Gastrocnemius medialis (tissue), 4 donors: ENCODE measurements around the gene MAB21L1. TPM values are rescaled to one million over a fixed set of nuclear protein-coding genes. Genes with fewer than 3 reads are reported as not detected.

ENCODE experiments used
- ATAC-seq, 2 donors: fragments of 150-250 bp; one replicate each; pipeline ENCODE4 v1.9.1; 2016
- DNase-seq, 2 donors: peaks; one replicate each; pipeline ENCODE4 v3.0.0-alpha.2; 2019
- H3K27ac ChIP-seq, 4 donors: fragments of 200-600 bp; sonication (generic); 1 replicate in 1 of 4; 2 replicates in 3 of 4; pipeline ENCODE4 v1.5.1; 2016 to 2018; ENCODE audit warnings: mild to moderate bottlenecking in 2 of 4, moderate library complexity in 1 of 4
- H3K27me3 ChIP-seq, 3 donors: fragments of 200-600 bp; sonication (generic) in 2 of 3; 1 replicate in 1 of 3; 2 replicates in 2 of 3; pipeline versions ENCODE4 v1.5.1 to v1.6.0; 2016 to 2019; ENCODE audit warnings: mild to moderate bottlenecking in 1 of 3, moderate library complexity in 1 of 3
- H3K36me3 ChIP-seq, 2 donors: fragments of 200-600 bp; sonication (generic) in 1 of 2; one replicate each; pipeline ENCODE4 v1.5.1; 2017 to 2018
- H3K4me1 ChIP-seq, 2 donors: fragments of 200-600 bp; sonication (generic) in 1 of 2; one replicate each; pipeline ENCODE4 v1.5.1; 2016 to 2017; ENCODE audit warnings: mild to moderate bottlenecking in 2 of 2
- H3K4me3 ChIP-seq, 4 donors: fragments of 200-600 bp; sonication (generic) in 3 of 4; 1 replicate in 1 of 4; 2 replicates in 3 of 4; pipeline ENCODE4 v1.5.1; 2016 to 2019; ENCODE audit warnings: mild to moderate bottlenecking in 2 of 4
- H3K9me3 ChIP-seq, 3 donors: fragments of 200-600 bp; sonication (generic) in 2 of 3; 1 replicate in 1 of 3; 2 replicates in 2 of 3; pipeline ENCODE4 v1.5.1; 2016 to 2019
- POLR2A ChIP-seq, 2 donors: fragments of 450-650 bp; IDR thresholded peaks; one replicate each; pipeline ENCODE4 v1.6.1; 2017; ENCODE audit warnings: antibody characterized with exemption in 2 of 2, mild to moderate bottlenecking in 2 of 2, moderate library complexity in 2 of 2
- in situ Hi-C, 4 donors: fragments of 200-750 bp; cut with MboI; loops; one replicate each; pipeline versions ENCODE4 v1.15.0 to v1.8.0; 2017; ENCODE audit warnings: low sequenced_read_pairs in 4 of 4
- intact Hi-C: fragments of 100-400 bp; cut with DNase I; formaldehyde crosslinking; loops from one replicate; pipeline ENCODE4 v1.15.1; 2023; ENCODE audit warnings: low total_unique reads
- total RNA-seq, 4 donors: library from RNA; depleted of rRNA; stranded (reverse); fragments of >200 nt; gene quantifications; one replicate each; pipeline versions ENCODE4 v1.1.0 to v1.2.3, GENCODE V29; 2016
- TF ChIP-seq, protein P1 (sequence below), 5 experiments: fragments of 450-650 bp in 3 of 5; fragments of 200-600 bp in 2 of 5; sonication (generic) in 2 of 5; IDR thresholded peaks in 4 of 5; conservative IDR thresholded peaks in 1 of 5; 1 replicate in 4 of 5; 2 replicates in 1 of 5; pipeline ENCODE4 v1.5.1; 2016 to 2019; ENCODE audit warnings: antibody characterized with exemption in 5 of 5, mild to moderate bottlenecking in 3 of 5, moderate library complexity in 3 of 5

Gene MAB21L1
- total RNA-seq, 4 donors from 2014 or later: 3.2 to 4.2 (median 3.5) TPM

GRCh38 chr13:35479038-35479492 lies 2.6 kb upstream of the MAB21L1 start:
- intact Hi-C loops: loop anchor here (5.0 kb wide), 1 partner anchor 1523 kb away; the partner anchor contains the start of gene EXOSC8
- in situ Hi-C loops: loop anchor here in 3 of 4 donors (10.0 kb wide), 1 partner anchor 476 kb away; no protein-coding TSS in a partner anchor
- no peak for ATAC-seq
- peak overlapping the region; percentile 14 to 95 (median 86) for H3K27ac ChIP-seq
- H3K9me3 ChIP-seq: no peaks in the 10 kb centered on the region
- H3K4me3 ChIP-seq: peak overlapping the region in 2 of 4 donors; percentile 43 to 51
- H3K4me1 ChIP-seq: peaks cover 17 to 34% of the 10 kb centered on the region in 2 donors
- no peak for TF ChIP-seq POLR2A (IDR thresholded peaks at IDR 0.05)
- TF ChIP-seq, protein P1, sequence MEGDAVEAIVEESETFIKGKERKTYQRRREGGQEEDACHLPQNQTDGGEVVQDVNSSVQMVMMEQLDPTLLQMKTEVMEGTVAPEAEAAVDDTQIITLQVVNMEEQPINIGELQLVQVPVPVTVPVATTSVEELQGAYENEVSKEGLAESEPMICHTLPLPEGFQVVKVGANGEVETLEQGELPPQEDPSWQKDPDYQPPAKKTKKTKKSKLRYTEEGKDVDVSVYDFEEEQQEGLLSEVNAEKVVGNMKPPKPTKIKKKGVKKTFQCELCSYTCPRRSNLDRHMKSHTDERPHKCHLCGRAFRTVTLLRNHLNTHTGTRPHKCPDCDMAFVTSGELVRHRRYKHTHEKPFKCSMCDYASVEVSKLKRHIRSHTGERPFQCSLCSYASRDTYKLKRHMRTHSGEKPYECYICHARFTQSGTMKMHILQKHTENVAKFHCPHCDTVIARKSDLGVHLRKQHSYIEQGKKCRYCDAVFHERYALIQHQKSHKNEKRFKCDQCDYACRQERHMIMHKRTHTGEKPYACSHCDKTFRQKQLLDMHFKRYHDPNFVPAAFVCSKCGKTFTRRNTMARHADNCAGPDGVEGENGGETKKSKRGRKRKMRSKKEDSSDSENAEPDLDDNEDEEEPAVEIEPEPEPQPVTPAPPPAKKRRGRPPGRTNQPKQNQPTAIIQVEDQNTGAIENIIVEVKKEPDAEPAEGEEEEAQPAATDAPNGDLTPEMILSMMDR (IDR thresholded peaks at IDR 0.05 in 4 of 5, conservative IDR thresholded peaks at IDR 0.05 in 1 of 5): no peak
- no peaks in the 10 kb centered on the region for H3K27me3 ChIP-seq
- no peaks in the 10 kb centered on the region for H3K36me3 ChIP-seq
- DNase-seq: no peak

- TF ChIP-seq POLR2A (IDR thresholded peaks at IDR 0.05): no peak
- TF ChIP-seq, protein P1 (IDR thresholded peaks at IDR 0.05 in 4 of 5, conservative IDR thresholded peaks at IDR 0.05 in 1 of 5): no peak
- Histone ChIP-seq H3K27ac (peak overlapping the region; percentile 86 to 95 (median 88)), H3K4me1 (peaks cover 13 to 30% of the 10 kb centered on the region in 2 donors), H3K27me3 (no peaks in the 10 kb centered on the region), H3K4me3 (peak overlapping the region in 2 of 4 donors; percentile 43 to 51), H3K9me3 (no peaks in the 10 kb centered on the region), H3K36me3 (no peaks in the 10 kb centered on the region)
- intact Hi-C loops (loop anchor here (5.0 kb wide), 1 partner anchor 1524 kb away; the partner anchor contains the start of gene EXOSC8), in situ Hi-C loops (loop anchor here in 3 of 4 donors (10.0 kb wide), 1 partner anchor 476 kb away; no protein-coding TSS in a partner anchor)
- ATAC-seq: no peak
- no peak for DNase-seq
Observed at GRCh38 chr13:35478271-35479037, 2.0 kb upstream of the MAB21L1 start.

GRCh38 chr13:35477386-35477946 lies 977 bp upstream of the MAB21L1 start:
- Histone ChIP-seq H3K27ac (peak overlapping the region; percentile 86 to 95 (median 88)), H3K27me3 (no peaks in the 10 kb centered on the region), H3K4me1 (peaks cover 13 to 31% of the 10 kb centered on the region in 2 donors), H3K4me3 (peak overlapping the region in 3 of 4 donors; percentile 75 to 87 (median 76)), H3K9me3 (no peaks in the 10 kb centered on the region), H3K36me3 (no peaks in the 10 kb centered on the region)
- no peak for ATAC-seq
- in situ Hi-C loops (loop anchor here in 3 of 4 donors (10.0 kb wide), 1 partner anchor 477 kb away; no protein-coding TSS in a partner anchor), intact Hi-C loops (loop anchor here (5.0 kb wide), 1 partner anchor 1525 kb away; the partner anchor contains the start of gene EXOSC8)
- DNase-seq: no peak
- TF ChIP-seq, protein P1 (IDR thresholded peaks at IDR 0.05 in 4 of 5, conservative IDR thresholded peaks at IDR 0.05 in 1 of 5): no peak
- no peak for TF ChIP-seq POLR2A (IDR thresholded peaks at IDR 0.05)

GRCh38 chr13:35475212-35475959 lies 1.1 kb downstream of the MAB21L1 start:
- peak overlapping the region; percentile 86 to 95 (median 88) for H3K27ac ChIP-seq
- H3K27me3 ChIP-seq: no peaks in the 10 kb centered on the region
- H3K36me3 ChIP-seq: no peaks in the 10 kb centered on the region
- intact Hi-C loops: loop anchor here (5.0 kb wide), 1 partner anchor 1527 kb away; the partner anchor contains the start of gene EXOSC8
- peak; percentile 38 to 62 for ATAC-seq
- no peaks in the 10 kb centered on the region for H3K9me3 ChIP-seq
- peak; percentile 70 to 79 for DNase-seq
- in situ Hi-C loops: loop anchor here in 3 of 4 donors (10.0 kb wide), 1 partner anchor 479 kb away; no protein-coding TSS in a partner anchor
- TF ChIP-seq, protein P1 (IDR thresholded peaks at IDR 0.05 in 4 of 5, conservative IDR thresholded peaks at IDR 0.05 in 1 of 5): no peak
- no peak for TF ChIP-seq POLR2A (IDR thresholded peaks at IDR 0.05)
- peaks cover 6 to 20% of the 10 kb centered on the region in 2 donors for H3K4me1 ChIP-seq
- peak overlapping the region; percentile 67 to 87 (median 76) for H3K4me3 ChIP-seq
